HG02571 (cell line): ENCODE results near the gene AKAP6.

Experiments used
- ATAC-seq: cut with Tn5 transposase; IDR thresholded peaks from one replicate; pipeline ENCODE4 v1.9.1; 2021; ENCODE audit warnings: mild to moderate bottlenecking, moderate library complexity; ENCODE audit not compliant: unreplicated experiment

AKAP6 gene

DNA sequence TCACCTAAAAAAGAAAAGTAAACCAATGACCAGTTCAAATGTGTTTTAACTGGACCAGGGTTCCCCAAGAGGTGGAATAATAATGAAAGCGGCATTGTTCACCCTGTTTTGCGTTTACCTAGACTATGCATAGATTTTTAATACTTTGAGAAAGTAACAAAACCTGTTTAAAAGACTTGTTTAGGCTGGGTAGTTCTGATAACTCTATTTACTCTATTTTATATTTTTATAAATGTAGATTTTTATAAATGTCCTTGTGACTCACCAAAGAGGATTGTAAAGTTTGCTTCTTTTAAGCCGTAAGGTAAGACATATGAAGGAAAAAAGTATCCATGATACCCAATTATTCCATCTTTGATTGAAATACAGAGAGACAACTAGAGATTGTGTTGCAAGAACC is 321.6 kb downstream of the AKAP6 start:
- ATAC-seq, result no peak

DNA sequence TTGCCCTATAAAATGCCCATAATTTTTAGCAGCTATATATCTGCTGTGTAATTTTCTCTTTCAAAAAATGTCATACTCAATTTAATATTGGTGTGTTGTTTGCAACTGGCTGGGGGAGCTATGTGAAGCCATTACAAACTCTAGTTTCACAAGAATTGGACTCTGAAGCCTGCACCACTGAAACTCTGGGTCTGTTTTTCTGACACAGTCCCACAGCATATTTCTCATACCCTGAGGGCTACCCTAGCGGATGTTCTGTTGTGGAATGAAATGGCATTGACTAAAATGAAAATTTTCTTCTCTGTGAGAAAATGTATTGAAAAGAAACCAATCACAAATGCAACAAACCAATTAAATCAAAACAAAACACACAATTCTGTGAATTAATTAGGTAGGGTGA is 325.0 kb downstream of the AKAP6 start:
- no peak for ATAC-seq

DNA sequence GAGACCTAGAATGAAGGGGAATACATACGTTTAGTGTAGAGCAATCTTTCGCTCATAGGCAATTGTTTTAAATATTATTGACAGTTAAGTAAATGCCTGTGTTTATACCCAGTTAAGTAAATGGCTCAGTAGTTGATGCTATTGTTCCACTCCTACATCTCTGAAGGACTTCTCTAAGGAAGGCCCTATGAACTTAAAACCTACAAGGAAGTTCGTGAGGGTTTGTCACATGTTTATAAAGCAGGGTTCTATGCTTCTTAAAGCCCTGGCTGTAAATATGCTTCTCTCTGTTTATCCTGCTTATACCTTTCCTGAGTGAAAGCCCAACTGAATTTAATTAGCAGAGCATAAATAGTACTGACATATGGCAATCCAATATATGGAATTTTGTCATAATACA is 327.5 kb downstream of the AKAP6 start:
- no peak for ATAC-seq

DNA sequence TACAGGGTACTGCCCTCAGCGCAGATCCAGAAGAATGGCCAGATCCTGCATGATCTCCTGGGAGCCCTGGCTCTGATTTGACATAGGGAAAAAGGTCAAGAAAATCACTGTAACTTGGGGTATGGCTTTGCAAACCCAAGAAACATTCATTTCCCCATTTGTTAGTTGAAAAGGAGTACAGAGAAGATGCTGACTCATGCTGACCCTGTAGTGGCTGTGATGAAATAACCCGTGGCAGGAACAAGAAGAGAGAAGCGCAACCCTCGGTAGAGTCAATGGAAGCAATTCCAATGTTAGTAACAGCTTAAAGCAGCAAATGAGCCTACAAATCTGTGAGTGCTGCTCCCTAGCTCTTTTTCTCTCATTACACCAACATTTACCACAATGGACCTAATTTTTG is 328.0 kb downstream of the AKAP6 start:
- no peak for ATAC-seq

DNA sequence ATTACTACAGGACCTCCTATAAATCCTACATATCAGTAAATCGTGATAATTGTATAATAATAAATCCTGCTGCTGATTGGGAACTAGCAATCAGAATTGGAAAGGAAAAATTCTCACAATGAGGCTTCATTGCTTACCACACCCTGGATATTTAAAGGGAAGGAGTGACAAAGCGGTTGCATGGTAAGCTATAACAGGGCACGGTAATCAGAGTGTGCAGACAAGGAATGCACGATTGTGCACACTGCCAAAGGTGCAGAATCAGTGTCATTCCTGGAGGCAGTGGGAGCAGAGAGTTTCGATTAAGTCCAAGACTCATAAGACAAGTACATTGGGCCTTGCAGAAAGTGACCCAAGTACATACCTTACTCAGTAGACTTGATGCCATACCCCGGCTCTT is 332.1 kb downstream of the AKAP6 start:
- no peak for ATAC-seq

DNA sequence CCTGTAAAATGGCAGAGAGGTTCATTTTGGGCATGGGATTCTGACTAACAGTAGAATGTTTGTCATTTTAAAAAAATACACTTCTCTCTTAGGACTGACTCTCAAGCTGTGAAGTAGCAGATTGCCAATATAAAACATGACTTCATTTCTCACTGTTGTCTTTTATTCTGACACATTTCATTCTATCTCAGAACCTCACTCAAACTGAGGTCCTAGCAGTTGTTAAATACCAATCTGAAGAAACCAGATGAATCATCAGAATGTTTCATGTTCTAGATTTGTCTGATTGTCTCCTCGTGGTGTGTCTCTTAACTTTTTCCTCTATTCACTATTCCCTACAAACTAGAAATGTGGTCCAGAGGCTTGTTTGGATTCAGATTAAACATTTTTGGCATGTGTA is 333.1 kb downstream of the AKAP6 start:
- no peak for ATAC-seq

DNA sequence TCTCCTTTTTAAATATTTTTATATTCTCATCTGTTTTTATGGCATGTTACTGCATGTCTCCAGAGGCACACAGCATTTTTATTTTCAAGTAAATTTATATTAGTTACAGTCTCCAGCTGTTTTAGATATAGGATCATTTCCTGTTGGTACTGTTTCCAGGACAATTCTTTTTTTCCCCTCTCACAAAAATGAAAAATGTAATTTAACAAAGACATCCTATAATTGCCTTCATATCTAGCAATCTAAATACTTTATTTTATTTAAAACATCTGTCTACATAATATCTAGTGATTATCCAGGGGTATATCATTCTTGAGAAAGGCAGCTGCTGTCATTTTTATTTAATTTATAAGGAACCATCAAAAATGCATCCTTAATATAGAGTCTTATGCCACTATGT is 337.2 kb downstream of the AKAP6 start:
- ATAC-seq, result no peak

DNA sequence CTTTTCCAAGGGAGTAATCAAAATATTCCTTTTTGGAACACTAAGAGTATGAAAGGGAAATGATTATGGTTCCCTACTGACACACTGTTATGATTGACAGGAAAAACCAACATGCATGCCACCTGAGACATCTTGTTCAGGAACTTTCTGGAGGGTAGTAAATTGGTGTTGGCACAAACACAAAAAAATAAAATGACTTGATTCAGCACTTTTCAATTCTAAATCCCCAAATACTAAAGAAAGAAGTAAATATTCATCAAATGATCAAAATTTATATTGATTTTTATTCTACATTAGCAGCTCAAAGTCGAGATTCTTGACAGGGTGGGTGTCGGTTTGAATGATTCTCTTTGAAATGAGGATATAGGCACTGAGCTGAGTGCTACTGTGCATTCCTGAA is 338.2 kb downstream of the AKAP6 start:
- ATAC-seq, result no peak

DNA sequence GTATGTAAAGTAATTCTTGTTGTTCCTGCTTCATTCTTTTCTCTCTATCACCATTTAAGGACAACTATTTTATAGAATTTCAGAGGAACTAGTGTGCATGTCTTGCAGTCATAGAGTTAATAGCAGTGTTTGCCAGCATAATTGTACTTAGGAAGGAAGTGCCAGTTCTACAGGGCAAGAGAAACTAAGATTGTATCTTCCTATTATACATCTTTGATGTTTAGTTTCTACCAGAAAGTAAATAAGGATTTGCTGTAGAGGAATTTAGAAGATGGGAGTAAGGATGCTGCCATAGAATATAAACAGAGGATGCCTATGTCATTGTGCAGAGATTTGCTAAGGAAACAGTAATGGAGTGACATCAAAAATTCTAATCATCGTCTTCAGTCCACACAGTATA is 338.7 kb downstream of the AKAP6 start:
- ATAC-seq, result no peak

DNA sequence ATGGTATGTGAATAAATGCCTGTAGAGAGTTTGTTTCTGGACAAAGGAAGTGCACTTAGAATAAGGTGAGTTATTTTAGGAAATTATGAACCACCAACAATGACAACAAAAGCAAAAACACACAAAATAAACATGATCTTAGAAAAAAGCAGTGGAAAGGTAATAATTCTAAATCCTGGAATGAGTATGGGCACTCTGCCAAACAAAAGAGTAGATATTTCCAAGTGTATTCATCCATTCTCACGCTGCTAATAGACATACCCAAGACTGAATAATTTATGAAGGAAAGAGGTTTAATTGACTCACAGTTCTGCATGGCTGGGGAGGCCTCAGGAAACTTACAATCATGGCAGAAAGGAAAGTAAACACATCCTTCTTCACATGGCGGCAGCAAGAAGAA is 340.3 kb downstream of the AKAP6 start:
- no peak for ATAC-seq

DNA sequence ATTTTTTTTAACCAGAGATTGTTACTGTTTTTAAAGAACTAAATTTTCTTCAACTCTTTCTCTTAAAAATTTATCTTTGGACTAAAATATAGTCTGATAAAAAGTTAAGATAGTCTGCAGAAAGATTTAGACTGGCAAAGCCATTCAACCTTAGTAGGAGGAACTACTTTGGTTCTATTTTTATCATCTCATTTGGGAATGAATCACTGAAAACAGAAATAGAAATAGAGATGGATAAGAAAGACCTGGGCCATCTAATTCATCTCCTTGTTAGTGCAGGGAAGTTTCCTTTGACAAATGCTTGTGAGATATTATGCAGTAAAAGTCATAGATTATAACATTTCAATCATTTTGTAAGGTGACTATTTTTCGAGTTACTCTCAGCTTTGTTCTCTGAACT is 346.3 kb downstream of the AKAP6 start:
- ATAC-seq, result no peak

DNA sequence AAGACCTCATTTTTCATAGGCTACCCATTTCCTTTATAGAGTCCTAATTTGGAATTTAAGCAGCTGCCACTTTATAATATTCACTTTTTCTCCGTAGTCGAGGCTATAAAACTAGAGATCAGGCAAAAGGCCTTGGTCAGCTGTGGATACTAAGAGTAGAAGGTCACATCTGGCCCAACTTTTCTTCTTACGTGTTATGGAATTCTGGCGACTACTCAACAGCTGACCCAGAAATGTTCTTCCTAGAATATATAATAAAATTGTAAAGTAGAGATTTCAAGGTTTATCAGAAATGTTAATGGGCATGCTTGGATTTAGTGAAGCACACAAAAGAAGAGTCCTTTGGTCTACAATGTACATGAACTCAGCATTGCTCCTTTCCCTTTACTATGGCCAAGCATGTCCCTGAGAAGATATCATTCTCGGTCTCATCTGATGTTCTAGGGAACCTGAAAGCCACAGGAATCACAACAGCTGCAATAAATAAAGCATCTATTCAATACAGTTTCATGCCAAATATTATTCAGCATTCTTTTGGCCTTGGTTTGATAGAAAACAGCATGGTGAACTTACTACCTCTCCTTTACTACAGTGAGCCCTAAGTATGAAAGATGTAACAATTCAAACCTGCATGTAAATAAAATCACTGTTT is 348.2 kb downstream of the AKAP6 start:
- no peak for ATAC-seq

DNA sequence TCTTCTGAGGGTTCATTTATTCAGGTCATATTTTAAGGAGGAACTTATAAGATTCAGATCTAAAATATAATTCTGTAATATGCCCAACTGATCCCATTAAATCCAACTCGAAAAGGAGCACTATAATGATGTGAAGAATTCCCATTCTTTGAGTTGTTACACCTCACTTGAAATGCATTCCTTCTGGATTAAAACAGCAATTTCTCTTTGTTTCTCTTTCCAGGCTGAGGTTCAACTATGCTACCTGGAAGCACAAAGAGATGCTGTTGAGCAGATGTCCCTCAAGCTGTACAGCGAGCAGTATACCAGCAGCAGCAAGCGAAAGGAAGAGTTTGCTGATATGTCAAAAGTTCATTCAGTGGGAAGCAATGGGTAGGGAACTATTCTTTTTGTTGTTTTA is 349.0 kb downstream of the AKAP6 start:
- no peak for ATAC-seq

DNA sequence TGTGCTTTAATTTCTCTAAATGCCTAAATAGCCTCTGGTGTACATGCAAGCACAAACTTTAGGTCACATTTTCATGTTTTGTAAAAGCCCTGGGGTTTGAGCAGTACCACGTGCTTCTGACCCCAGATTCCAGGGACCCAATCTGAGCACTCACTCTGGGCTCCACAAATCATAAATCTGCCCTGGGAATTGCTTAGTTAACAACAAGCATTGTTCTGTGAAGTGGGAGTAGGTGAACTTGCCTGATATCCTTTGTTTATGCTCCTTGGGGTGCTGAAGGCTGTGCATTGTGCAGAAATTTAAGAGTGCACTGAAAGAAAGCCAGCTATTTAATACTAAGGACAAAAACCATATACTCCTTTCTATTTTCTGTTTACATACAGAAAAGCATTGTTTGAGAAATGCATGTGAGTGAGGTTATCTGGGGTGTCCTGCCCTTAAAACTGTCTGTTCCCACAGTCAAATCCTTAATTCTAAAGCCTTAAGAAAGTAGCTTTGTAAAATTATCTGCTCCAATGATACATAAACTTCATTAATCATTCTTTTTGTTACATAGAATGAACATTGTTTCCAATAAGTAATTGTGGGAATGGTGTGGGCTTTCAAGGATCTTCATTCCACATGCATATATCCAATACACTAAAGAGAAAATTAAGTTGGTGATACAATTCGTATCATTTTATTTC is 351.0 kb downstream of the AKAP6 start:
- ATAC-seq, result no peak

DNA sequence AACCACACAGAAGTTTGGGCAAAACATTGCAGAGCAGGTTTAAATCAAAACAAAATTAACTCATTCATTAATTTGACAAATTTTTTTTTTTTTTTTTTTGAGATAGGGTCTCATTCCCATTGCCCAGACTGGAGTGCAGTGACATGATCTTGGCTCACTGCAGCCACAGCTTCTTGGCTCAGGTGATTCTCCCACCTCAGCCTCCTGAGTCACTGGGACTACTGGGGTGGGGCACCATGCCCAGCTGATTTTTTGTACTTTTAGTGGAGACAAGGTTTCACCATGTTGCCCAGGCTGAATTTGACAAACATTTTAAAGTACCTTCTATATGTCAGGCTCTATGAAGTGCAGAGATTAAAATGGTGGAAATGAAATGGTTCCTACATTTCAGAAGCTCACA is 352.5 kb downstream of the AKAP6 start:
- ATAC-seq, result no peak

DNA sequence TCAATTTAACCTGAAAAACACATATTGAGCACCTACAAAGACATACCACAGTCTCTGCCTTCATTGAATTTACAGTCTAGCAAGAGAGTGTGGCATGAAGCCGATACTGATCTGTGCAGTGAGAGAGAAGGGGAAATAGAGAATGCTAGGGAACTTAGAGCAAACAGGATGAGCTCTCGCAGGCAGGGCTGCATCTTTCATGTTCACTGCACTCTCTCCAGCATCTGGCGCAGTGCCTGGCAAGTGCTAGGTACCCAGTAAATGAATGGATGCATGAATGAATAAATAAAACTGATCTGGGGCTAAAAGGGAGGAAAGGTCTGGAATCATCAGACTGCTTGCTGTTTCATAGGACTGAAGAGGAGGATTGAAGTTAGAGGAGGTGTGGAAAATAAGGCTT is 353.1 kb downstream of the AKAP6 start:
- no peak for ATAC-seq

DNA sequence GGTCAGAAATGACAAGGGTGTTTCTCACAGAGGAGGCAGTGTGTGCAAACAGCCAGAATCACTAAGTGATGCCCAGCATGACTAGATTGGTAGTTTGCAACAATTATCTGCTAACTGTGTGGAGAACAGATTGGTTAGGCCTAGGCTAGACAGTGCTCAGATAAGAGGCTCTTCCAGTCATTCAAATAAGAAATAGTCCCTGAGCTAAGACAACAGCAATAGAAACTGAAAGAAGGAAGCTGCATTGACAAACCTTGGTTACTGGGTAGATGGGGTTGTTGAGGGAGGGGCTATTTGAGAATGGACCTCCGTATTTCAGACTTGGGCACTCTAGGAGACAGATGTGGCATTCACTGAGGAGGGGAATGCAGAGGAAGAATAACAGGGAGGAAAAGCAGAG is 354.6 kb downstream of the AKAP6 start:
- peak; percentile 58 for ATAC-seq

DNA sequence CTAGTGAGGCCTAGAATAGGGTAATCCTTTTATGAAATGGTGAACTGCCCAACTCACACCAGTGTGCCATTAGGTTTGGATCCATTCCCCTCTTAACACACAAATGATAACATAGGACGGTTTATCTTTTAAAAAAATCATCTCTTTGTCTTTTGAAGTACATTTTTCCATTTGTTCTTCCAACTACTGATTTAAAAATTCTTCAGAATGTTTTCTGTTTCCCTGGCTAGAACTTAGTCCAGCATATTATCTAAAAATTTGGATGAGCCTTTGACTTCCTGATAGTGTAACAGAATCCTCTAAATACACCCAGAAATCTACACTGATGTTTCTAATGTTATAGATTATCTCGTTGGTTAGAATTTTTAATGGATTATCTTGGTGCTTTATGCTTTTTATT is 359.8 kb downstream of the AKAP6 start:
- no peak for ATAC-seq

DNA sequence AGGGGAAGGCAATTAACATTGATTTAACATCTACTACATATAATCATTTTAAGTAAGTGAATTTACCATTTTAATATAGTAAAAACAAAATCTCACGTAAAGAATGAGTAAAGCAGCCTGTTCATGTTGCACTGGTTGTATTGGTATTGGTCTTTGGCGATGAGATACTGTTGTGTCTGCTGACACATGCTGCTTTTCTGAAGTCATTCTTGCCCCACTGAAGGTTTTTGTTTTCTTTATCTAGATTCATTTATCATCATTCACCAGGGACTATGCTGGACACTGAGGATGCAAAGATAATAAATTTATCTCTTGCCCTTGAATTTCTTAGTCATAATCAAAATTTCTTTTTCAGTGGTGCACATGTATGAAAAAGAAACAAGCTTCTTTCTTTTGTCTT is 363.3 kb downstream of the AKAP6 start:
- no peak for ATAC-seq

DNA sequence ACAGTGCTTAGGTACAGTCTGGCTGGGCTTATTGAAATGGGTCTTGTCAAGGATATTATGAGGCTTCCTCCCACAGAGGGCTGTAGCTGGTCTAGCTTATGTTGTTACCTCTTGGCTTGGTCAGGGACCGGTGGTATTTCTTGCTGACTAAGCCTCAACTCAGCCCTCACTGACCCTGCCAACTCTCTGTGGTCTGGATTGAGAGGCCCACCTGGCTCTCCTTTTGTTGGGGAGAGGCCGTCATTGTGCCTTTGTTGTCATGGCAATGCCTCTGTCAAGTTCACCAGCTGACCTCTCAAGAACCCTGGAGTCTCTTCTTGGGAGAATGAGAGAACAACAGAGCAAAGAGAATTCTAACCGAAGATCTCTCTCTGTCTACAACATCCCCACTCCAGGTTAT is 364.0 kb downstream of the AKAP6 start:
- ATAC-seq, result no peak

DNA sequence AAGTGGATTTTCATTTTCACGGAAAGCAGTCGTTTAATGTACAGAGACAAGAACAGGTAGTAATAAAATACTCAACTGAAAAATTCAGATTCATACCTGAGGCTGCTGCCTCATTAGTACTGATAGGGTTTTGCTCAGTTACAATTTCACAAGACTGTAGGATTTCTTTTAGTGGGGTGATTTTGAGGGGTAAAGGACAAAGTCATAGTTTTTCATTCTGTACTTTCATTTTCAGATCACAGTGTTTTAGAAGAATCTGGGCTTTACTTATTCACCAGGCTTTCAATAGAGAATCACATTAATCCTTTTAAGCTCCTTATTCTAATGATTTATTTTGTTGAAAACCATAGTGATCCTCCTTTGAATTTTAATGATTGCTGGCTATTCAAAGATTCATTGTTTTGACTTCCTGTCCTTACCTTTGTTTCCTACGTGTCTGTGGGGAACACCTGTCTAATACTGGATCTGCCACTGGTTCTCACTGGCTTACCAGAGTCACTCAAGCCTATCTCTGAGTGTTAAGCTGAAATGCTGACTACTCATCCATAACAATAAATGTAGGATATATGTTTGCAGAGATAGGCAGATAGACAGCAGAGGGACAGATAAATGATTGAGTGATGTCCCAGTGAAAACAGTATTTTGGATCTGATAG is 365.8 kb downstream of the AKAP6 start:
- ATAC-seq, result no peak

DNA sequence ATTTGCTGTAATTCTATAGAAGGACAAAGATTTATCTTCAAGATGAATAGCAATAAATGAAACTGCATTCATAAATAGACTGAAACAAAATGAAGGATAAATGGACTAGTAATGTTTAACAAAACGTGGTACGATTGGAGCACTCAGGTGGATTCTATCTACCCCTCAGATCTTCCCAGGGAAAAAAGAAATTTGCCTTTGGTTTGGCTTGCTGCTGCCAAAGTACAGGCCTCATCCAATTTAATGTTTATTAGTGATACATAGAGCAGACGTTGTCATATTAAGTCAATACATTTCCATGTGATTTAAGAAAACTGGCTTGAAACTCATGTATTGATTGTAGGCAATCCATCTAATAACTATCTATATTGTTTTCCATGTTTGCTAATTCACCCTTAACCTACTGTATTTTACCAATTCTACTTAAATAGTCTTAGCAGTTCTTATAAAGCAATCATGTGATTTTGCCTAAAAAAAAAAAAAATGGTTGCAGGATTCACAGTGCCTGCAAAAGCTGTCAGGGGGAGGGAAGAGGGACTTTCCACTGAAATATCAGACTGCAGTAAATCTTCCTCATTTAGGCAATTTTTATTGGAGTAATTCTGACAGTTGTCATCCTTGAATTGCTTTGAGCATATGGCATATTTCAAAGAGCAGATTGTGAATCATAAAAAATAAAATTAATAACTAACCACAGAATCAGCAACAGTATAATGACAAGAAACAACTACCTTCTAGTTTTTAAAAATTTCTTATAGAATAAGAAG is 367.4 kb downstream of the AKAP6 start:
- no peak for ATAC-seq
